OCI-LY3 (cell line): ENCODE data around the gene LRP1B.

Experiments
- EZH2phosphoT487 ChIP-seq: fragments of 200-600 bp; shearing (Covaris generic); IDR thresholded peaks from 2 replicates; pipeline ENCODE4 v1.6.1; 2018; ENCODE audit warnings: antibody characterized with exemption, mixed run types, low read depth
- TF ChIP-seq, protein P1 (sequence below): fragments of 200-600, 300-600 bp; sonication (generic); IDR thresholded peaks from 2 replicates; pipeline ENCODE4 v1.5.1; 2014; ENCODE audit warnings: antibody characterized with exemption, low read length, low read depth

DNA sequence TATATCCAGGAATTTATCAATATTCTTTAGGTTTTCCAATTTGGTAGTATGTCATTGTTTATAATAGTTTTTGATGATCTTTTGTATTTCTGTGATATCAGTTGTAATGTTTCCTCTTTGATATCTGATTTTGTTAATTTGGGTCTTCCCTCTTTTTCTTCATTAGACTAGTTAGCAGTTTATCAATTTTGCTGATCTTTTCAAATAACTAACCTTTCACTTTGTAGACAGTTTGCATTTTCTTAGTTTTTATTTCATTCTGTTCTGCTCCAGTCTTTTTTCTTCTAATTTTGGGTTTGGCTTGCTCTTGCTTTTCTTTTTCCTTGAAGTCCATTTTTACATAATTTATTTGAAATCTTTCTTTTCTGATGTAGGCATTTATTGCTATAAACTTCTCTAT, 824.4 kb downstream of the LRP1B start:
- no peak for TF ChIP-seq EZH2phosphoT487
- TF ChIP-seq, protein P1, sequence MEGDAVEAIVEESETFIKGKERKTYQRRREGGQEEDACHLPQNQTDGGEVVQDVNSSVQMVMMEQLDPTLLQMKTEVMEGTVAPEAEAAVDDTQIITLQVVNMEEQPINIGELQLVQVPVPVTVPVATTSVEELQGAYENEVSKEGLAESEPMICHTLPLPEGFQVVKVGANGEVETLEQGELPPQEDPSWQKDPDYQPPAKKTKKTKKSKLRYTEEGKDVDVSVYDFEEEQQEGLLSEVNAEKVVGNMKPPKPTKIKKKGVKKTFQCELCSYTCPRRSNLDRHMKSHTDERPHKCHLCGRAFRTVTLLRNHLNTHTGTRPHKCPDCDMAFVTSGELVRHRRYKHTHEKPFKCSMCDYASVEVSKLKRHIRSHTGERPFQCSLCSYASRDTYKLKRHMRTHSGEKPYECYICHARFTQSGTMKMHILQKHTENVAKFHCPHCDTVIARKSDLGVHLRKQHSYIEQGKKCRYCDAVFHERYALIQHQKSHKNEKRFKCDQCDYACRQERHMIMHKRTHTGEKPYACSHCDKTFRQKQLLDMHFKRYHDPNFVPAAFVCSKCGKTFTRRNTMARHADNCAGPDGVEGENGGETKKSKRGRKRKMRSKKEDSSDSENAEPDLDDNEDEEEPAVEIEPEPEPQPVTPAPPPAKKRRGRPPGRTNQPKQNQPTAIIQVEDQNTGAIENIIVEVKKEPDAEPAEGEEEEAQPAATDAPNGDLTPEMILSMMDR = no peak
